ENCODE results near the gene POLR3GL.

The POLR3GL gene

DNA sequence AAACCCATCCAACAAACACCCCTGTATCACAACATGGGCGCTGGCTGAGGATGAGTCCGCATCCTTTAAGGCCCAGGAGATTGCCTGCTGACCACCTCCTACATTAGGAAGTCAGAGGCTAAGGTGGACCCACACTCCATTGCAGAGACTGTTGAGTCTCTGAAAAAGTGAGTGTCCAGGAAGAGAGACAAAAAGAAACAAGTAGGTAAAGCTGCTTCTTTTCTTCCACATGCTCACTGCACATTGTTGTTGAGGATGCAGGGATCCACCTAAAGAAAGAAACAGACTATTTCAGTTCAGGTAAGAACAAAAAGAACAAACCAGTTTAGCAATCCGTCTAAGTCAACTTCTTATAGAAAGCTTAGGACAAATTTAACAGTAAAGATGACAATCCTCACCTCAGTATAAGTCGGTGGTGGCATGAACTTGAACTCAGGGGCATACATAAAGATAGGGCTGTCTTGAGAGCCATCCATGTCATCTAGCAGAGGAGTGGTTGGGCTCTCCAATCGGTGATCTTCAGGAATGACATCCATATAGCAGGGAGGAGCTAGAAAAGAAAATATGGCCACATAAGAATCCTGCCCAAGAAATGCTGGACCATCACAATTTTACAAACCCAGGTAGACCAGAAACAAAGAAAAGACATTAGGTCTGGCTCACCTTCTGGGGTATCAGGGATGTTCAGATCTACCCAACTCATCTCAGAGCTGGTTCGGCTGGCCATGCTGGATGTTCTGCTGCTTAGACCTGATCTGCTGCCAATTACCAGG, 29.3 kb downstream of the POLR3GL start:
- DNase-seq = no peak

DNA sequence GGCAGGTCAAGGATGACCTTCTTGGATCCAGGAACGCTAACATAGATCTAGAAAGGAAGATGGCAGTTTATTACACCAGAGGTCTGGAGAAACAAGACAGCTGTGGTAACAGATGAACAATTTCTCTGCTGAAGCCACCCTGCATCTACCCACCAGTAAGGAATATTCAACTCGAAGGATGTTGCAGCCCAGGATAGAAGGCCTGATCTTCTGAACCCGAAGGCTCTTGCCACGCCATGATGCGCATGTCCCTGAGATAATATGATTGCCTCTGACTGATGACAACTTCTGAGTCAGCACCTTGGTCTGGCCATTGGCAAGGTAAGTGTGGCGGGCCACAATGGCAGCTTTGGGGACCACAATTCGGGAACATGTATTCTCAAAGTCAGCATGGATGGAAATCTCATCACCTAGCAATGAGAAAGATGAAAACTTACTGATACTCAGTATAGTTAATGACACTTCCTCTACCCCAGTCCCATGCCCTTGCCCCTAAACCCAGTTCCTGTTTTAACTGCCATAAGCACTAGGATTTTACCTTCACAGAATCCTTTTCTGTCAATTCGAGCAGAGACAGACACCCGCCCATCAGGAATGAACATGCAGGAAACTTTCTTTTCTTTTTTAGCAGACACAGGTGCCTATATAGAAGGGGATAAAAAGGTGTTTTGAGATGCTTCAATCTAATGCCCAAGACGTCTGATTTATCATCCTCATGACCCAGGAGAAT, 30.1 kb downstream of the POLR3GL start:
- DNase-seq = peak; percentile 17

DNA sequence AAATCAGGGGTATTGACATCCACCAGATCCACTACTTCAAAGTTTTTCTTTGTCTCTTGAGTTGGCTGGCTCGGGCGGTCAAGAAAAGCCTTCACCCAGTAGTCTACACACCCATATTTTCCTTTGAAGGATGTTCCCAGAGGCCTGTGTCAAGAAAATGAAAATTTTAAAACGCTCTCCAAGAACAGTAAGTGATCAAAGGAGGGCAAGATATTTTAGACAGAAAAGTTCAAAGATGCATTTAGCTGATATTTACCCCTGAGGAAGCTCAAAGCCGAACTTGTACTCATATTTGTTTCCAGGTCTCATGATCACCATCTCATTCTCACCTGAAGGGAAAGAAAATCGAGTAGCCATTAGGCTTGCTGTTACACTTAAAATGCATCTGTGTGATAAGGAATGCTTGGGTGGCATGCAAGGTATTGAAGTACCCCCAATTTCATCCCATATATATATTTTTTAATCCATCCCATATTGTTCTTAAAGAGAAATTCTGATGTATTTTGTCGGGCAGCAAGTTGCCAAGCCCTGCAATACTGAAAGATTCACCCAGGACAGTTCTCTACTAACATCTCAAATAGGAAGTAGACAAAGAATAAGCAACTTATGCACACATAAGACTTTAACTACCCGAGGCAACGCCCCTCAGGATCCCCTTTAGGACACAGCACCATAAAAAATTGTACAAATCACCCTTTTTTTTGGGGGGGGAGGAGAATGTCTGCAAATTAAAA, 30.8 kb downstream of the POLR3GL start:
- no peak for DNase-seq

DNA sequence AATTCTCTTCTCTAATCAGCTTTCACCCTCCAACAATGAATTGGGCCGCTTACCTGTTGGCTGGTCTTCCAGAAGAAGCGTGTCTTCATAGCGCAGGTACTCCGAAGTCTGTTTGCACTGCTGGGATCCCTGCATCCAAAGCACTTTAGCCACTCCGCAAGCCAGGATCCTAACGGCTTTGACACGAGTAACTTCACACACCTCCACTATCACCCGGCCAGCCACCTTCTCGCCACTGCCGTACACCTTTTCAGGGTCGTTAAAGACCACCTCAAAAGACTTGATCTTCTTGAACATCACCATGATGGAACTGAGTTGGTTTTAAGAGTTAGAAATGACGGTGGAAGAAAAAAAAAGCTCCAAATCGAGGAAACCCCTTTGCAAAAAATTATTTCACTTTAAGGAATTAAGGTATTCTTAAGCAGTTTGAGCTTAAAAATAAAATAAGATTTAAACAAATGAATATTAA, 31.5 kb downstream of the POLR3GL start:
- no peak for DNase-seq

DNA sequence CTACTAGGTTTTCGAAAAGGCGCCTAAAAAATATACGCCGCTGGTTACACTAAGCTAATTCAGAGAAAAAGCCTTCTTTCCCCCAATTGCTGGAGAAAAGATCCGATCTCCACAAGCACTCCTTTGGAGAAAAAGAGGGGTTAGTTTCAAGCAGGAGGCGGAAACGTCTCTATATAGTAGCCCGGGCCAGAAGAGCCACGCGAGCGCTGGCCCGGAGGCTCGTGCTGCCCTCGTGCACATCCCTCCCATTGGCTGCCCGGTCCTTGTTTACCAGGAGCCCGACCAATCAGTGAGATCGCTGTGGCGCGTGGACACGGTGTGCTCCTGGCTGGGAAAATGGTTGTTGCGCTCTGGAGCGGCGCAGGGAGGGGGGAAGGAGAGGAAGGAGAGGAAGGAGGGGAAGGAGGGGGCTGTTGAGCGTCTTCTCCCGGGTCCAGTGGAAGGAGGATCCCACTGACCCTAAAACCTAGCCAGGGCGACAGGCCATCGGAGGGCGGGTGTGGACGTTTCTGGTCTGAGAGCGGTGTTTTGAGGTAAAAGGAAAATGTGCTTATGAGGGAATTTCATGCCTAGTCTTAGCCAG, 32.0 kb downstream of the POLR3GL start, which contains the start of gene TXNIP:
TSS of gene TXNIP (minus strand) at position 147 of the 583 bp plus-strand sequence. CDS start 313 bp downstream, outside the sequence.
- peak; percentile 99 for DNase-seq

DNA sequence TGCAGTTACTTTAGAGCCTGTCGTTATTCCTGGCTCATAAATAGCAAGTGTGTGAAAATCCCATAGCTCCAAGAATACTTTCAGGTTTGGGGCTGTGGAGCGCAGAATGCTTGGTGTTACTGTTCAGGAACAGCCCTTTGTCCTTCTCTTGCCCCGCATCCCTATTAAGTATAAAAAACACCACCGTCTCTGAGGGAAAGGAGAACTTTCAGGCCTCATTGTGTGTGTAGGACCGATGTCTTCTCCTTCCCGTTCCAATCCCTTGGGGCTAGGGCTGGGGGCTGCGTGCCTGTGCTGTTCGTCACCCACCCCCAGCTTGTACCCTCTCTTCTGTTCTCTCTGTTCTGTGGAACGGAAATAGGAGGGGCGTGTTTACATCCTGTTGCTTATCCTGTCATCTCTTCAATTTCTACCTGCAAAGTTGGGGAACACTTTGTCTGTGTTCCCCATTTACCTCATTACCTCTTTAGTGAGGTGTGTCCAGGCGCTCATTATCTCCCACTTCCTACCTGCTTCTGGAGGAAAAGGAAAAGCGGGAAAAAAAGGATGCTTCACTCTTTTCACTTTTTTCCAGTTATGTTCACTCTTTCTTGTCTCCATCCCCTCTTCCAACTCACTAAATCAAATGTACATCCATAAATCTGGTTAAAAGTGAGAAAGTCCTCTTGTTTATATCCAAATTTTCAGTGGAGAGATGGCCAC, 32.7 kb downstream of the POLR3GL start:
- DNase-seq = no peak

DNA sequence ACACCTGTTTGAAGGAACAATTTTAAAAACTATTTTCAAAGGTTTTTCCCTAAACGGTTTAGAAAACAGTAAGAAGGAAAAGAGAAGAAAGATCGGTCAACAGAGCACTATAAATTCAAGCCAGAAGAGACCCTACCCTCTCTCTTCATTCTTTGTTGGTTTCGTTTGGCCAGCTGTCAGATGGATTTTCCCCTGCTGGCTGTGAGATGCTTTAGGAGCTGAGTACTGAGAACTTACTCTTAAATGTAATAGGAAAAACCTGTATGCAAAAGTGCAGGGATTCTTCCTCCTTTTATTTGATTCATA, 33.2 kb downstream of the POLR3GL start:
- no peak for DNase-seq

DNA sequence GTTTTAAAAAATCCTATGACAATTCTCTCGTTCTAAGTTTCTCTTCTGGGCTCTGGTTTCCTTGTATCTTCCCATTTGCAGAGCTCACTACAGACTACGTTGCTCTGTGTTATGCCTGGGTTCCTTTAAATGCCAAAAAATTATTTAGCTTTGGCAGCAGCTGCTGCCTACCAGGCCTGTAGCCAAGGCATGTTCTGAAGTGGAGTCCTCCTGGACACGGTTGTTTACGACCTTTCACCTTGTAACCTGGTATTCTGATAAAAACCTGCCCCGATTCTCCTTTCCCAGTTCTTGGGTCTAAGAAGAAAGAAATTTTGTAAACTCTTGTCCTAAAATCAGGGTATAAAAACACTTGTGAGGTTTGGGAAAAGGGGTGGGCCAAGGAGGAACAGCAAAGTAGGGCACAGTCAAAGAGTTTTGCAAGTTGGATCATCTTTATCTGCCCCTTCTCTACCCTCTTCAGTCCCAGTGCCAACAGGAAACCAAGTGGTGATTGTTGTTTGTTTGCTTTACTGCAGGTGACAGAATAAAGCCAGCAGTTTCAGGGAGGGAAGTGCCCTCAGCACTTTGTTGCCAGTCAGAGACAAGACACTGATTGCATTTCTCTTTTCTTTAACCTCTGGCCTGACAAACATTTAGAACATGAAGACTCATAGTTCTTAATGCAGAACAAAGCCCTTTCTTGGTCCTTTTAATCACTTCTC, 35.0 kb downstream of the POLR3GL start:
- DNase-seq = peak; percentile 90

DNA sequence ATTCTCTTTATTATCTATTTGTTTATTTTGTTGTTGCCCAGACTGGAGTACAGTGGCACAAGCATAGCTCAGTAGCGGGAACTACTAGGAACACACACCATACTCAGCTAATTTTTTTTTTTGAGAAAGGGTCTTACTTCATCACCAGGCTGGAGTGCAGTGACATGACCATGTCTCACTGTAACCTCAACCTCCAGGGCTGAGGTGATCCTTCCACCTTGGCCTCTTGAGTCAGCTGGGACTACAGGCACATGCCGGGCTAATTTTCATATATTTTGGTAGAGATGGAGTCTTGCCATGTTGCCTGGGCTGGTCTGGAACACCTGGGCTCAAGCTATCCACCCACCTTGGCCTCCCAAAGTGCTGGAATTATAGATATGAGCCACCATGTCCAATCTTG, 37.2 kb downstream of the POLR3GL start:
- DNase-seq = no peak

DNA sequence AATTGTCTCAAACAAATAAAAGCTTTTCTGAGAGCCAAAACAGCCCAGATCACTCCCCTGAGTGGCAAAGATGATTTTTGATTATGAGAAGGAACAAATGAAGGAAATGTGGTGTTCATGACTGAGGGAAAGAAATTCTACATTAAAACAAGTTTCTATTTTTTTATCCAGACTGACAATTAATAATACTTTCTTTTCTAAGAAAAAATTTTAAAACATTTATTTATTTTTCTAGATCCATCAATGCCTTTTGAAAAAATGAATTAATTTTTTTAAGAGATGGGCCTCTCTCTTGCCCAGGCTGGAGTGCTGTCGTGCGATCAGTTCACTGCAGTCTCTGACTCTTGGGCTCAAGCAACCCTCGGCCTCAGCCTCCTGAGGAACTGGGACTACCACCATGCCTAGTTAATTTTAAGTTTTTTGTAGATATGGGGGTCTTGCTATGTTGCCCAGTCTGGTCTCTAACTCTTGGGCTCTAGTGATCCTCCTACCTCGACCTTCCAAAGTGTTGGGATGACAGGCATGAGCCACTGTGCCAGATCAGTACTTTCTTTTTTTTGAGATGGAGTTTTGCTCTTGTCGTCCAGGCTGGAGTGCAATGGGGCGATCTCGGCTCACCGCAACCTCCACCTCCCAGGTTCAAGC, 43.1 kb downstream of the POLR3GL start:
- no peak for DNase-seq

DNA sequence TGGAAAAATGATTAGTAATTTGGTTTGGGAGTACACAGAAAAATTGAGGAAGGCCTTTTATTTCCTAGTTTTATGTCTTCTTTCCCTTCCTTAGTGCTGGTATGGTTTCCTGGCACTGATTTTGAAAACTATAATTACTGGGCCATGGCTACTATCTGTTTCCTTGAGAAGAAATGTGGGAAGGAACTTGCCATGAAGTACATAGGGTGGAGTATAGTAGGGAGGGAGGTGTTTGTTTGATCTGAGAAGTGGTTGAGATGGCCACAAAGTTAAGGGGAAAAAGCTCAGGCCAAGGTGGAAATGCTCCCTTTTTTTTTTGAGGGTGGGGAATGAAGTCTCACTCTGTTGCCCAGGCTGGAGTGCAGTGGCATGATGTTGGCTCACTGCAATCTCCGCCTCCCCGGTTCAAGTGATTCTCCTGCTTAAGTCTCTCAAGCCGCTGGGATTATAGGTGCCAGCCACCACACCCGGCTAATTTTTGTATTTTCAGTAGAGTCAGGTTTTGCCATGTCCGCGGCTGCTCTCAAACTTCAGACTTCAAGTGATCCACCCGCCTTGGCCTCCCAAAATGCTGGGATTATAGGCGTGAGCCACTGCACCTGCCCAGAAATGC, 45.7 kb downstream of the POLR3GL start:
- DNase-seq = no peak

DNA sequence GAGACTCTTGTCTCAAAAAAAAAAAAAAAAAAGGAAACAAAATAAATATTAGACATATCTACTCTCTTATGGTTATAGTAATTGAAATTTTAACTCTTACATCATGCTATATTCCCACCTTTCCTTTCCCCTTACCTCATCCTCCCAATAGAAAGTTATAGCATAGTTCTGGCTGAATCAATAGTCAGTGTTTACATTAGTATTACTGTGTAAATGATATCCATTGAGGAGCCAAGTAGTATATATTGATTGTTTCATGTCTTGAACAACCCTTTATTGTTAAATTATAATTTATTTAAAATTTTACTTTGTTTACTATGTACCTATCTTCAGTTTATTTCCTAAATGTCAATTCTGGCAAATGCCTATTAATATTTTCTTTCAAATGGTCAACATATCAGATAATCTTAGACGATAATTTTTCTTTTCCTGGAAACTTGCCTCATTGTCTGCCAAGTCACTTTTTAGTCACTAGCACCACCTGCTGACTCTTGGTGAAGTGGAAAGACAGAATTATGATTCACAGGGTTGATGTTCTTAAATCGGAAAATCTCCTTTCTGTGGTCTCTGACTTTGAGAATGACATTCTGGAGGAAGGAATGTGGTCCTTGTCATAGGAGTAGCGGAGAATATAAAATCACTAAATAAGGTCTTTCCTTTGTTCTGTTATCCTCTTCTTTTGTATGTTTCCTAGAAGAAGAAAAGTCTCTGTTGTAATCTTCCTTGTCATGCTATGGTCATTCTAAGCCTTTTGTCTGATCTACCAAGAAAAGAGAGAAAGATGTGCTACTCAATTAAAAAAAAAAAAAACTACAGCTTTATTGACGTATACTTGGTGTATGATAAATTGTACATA, 48.4 kb downstream of the POLR3GL start:
- peak; percentile 78 for DNase-seq

DNA sequence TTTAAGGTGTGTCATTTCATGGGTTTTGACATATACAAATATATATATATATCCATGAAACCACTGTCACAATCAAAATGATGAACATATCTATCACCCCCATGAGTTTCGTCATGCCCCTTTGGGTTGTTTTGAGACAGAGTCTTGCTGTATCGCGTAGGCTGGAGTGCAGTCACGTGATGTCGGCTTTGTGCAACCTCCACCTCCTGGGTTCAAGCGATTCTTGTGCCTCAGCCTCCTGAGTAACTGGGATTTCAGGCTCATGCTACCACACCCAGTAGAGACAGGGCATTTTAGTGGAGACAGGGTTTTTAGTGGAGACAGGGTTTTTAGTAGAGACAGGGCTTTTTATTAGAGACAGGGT, 49.1 kb downstream of the POLR3GL start:
- no peak for DNase-seq

DNA sequence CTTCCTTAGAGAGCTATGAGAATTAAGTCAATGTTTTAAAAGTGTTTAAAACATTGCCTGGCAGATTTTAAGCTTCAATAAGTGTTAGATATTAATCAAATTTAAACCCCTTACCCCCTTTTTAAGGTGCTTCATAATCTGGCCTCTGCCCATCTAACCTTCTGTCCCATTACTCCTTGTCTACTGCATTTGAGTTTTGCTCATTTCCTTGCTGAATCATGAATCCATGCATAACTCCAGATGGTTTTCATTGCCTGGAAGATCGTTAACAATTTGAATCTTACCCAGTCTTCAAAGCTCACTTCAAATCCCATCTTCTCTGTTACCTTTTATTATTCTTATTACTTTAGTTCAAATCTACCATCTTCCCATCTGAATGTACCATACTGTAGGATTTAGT, 52.4 kb downstream of the POLR3GL start:
- no peak for DNase-seq

DNA sequence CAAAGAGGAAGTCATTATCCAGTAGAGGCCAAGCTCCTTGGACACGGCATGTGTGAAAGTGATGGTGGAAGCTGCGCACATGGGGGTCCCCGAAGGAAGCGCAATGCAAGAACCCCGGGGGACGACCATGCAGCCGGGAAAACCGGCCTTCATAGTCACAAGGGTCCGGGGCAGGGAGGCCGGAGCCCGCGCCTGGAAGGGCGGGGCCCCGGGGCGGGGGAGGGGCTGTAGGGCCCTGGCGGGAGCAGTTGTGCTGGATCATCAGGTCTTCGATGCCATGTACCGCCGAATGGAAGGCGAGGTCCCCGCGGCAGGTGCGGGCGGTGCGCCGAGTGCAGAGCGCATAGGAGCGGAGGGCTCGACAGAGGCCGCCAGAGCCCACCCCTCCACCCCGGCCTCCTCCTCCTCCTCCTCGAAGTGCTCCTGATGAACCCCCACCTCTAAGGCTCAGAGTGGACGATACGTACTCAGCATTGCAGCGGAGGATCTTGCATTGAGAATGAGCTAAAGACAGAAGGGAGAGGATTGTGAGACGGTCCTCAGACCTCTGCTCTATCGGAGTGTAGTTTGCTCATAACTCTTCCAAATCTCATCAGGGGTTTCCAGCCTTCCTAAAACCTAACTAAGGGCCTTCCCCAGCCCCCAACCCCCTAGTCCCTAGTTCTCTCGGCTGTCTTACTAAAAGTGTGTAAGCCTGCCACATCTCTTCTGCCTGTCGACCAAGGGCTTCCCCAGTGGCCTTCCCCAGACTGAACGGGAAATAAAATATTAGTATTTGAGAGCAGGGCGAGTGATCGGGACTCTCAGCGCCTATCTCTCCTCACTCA, 55.0 kb downstream of the POLR3GL start:
- no peak for DNase-seq

DNA sequence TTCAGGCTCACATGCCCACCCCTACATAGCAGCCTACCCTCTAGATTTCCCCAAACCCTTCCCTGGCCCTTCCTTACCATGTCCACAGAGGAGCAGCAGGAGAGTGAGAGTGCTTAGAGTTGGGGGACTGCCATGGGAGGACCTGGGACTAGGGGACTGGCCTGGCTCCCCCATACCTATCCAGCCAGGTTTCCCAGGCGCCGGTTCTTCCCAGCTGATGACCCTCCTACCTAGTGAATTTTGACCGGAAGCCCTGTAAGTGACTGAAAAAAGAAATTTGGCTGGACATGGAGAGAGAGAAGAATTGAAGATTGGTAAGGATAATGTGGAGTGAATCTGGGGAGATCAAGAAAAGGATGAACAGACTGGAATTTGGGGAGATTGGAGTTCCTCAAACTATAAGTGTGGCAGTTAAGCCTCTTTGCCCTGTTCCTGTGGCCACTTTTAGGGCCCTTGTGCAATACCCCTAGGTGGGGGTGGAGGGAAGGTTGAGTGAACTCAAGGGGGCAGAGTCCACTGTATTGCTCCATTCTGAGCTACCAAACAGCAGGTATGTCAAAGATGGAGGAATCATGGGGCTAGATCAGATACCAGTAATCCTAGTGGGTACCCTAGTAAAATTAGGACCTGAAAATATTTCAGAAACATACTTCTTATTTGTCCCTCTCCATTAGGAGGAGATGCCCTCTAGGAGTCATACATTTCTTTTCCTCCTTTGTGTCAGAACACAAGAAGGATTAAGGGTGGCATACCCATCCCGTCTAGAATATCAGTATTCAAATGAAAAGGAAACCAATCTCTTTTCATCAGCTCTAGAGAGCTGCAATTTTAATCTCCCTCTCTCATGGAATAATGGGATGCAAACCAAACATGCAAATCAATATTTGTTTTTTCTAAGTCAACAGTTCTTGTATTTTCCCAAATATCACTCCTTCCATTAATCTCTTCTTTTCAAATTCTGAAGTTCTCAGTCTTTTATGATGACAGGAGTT, 55.9 kb downstream of the POLR3GL start:
- DNase-seq = no peak

DNA sequence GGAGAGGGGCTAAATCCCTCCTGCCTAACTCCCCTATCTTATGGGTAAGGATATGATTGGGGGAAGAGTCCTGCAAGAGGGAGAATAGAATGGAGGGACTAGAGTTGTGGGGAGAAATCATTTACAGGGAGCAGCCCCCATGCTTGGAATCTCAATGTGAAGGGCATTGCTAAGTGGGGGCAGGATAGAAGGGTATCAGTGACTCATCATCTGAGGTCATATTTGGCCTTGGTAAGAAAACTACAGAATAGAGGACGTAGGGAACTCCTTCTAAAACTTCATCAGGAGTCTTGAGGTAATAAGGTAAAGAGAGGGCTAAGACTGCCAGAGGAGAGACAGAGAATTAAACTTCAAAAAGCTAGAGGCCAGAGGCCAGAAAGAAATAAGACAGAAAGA, 56.6 kb downstream of the POLR3GL start:
- no peak for DNase-seq

All from NCI-H1105 treated with DMSO at 0.1 percent for 48 hours (cell line).